HG03558 (cell line): ENCODE measurements around the gene IL13RA1.
"Not testable (repeated sequence)": the region's sequence is repeated elsewhere in the genome, so short reads cannot be mapped to it uniquely, and the experiment has no call there.

ENCODE experiments used
- ATAC-seq: cut with Tn5 transposase; IDR thresholded peaks from one replicate; pipeline ENCODE4 v1.9.1; 2021; ENCODE audit warnings: moderate number of reproducible peaks; ENCODE audit not compliant: unreplicated experiment; ENCODE audit errors: extremely low read depth

Gene IL13RA1

DNA sequence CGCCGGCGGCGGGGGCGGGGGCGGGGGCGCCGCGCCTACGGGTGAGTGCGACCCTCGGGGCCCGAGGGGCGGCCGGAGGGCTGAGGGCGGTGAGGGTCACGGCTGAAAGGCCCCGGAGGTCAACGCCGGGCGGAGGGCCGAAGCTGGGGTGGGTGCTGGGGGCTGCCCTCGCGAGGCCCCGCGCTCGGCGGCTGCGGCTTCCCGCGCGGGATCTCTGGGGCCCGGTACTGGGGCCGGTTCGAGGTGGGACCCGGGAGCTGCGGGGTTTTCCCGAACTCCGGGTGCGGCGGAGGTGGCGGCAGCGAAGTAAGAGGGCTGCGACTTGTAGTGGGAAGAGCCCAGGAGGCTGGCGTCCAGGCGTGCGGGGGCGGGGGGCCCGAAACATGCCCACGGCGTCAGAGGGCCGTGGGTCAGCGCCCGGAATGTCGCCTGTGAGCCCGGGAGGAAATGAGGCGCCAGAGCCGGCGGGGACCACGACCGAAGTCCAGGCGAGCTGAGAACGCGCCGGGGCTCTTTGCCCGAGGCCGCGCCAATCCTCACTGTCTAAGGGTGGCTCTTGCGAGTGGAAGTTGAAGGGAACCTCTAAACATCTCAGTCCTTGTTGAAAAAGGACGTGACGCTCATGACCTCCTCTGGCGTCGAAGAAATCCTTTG is 407 bp downstream of the IL13RA1 start:
- ATAC-seq: no peak

DNA sequence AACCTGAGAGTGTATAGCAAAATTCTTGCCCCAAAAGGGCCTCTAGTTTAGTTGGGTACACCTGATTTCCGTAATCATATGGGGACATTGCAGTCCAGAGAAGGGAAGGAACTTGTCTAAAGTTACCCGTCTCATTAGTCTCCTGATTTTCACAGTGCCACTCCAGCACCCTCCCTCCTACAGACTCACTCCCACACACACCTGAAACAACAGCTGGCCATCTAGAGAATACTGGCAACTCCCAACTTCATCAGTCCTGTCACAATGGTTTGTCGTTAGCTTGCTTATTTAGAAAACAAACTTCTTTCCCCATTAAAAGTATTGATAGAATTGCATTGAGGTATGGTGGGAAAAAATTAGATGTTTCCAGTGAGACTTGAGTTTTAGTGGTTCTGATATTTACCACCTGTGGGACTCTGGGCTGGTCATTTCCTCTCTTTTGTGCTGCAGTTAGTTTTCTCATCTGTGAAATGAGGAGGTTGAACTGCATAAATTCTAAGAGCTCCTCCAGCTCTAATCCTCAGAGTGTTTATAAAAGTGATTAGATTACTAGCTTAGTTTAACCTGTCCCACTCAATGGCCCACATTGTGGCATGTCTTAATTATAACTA is 1.7 kb downstream of the IL13RA1 start:
- ATAC-seq: no peak

DNA sequence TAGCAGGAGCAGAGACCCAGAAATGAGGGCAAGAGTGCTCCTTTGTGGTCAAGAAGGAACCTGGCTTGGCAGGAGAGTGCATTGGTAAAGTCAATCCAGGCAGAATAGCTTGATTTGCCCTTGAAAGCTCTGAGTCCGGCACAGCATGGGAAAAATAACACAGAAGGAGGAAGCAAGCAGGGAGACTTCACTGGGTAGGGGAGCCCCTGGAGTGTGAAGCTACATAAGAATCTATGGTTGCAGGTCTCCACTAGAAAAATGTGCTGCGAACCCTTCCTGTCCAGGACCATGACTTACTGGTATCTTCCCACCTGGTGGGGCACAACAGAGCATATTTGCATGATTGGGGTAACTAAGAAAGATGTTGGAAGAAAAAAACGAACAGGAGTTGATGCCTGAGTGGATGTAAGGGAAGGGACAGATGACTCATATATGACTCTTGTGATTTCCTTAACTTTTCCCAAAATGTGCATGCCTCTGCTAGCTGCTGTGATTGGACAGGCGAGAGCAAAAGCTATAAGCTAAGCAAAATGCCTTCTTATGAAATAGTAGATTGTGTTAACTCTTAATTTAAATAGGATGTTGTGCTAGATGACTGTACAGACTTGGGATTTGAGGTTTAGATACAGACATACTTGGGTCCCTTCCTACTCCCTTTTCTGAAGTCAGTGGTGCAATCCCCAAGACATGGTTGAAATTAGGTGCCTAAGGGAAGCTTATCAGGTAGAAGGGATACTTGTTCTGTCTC is 3.3 kb downstream of the IL13RA1 start:
- ATAC-seq: no peak

GRCh38 chrX:118732551-118732950 is 5.1 kb downstream of the IL13RA1 start:
- not testable (repeated sequence) for ATAC-seq

- no peak for ATAC-seq
Observed at GRCh38 chrX:118734909-118735308, 7.5 kb downstream of the IL13RA1 start.

- ATAC-seq: no peak
Observed at GRCh38 chrX:118736394-118737010, 9.1 kb downstream of the IL13RA1 start.

- ATAC-seq: no peak
Observed at GRCh38 chrX:118739577-118739976, 12.2 kb downstream of the IL13RA1 start.

GRCh38 chrX:118740276-118740889 is 13.0 kb downstream of the IL13RA1 start:
- no peak for ATAC-seq

DNA sequence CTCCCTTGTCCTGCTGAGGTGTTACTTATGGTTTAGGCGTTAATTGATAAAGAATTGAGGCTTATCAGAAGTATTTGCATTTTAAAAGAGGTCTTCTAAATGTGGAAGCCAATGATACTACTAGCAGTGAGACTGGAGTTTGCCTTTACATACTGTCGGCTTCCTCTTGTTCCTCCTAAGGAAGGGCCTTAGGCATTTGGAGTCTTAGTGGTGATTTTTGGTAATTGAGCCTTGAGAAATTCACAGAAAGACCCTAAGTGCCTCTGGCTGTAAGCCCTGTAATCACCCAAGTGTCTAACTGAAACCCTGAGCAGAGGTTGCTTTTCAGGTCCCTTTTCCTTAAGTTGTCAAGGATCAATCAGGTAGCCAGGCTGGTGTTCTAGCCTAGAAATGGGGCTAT is 14.8 kb downstream of the IL13RA1 start:
- ATAC-seq: no peak

- no peak for ATAC-seq
Observed at GRCh38 chrX:118745570-118745969, 18.2 kb downstream of the IL13RA1 start.

GRCh38 chrX:118751950-118752783 is 24.8 kb downstream of the IL13RA1 start:
- ATAC-seq: peak; percentile 71

DNA sequence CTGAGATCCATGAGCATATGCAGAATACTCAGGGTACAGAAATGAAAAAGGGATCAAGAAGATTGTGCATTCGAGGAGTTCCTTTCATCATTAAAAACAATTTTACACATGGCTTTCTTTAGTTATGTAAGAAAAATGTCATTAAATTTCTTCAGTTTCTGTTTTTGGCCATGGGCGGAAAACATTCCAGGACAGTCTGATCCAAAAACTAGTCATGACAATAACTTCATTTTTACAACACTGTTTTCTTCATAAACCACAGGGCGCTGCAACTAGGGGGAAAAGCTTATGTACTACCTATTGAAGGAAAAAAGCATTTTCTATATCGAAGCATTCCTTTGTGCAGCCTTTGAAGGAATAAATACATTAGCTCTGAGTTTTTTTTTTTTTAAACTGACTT is 28.2 kb downstream of the IL13RA1 start:
- ATAC-seq: no peak

DNA sequence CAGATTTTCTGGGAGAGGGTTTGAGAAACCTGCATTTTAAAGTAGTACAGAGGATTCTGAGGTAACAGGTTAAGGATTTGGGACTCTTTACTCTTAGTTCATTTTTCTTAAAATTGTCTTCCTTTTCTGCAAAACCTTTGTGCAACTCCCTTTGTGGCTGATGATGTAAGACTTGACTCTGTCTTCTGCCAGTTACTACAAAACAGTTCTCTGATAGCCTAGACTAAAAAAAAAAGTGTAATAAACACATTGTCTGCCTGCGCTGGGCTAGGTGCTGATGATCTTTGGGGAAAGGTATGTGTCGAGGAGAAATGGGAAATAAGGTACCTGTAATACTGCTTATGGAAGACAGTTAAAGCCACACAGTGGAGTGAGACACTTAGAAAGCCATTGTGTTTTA is 28.7 kb downstream of the IL13RA1 start:
- no peak for ATAC-seq

DNA sequence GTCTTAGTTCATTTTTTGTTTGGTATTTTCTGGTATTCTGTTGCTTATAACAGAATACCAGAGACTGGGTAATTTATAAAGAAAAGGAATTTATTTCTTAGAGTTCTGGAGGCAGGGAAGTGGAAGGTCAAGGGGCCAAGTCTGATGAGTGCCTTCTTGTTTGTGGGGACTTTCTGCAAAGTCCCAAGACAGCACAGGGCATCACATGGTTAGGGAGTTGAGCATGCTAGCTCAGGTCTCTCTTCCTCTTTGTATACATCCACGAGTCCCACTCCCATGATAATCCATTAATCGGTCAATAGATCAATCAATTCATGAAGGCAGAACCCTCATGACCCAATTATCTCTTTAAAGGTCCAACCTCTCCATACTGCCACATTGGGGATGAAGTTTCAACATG is 31.1 kb downstream of the IL13RA1 start:
- no peak for ATAC-seq

- no peak for ATAC-seq
Observed at GRCh38 chrX:118760025-118760424, 32.6 kb downstream of the IL13RA1 start.

GRCh38 chrX:118761939-118762707 is 34.7 kb downstream of the IL13RA1 start:
- ATAC-seq: no peak

DNA sequence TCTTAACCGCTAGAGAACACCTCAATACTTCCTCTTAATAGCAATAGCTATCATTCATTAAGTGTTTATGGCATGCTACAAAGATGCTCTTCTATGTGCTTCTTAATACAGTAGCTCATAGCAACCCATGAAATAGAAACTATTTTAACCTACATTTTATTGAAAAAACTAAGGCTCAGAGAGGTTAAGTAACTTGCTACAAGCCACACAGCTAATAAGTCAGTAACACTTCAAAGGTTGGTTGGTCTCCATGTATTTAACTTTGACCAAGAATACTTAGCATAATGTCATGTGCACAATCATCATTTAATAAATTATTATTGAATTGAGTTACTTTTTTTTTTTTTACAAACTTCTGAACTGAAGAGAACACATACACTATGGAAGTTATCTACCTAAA is 36.1 kb downstream of the IL13RA1 start:
- ATAC-seq: no peak

DNA sequence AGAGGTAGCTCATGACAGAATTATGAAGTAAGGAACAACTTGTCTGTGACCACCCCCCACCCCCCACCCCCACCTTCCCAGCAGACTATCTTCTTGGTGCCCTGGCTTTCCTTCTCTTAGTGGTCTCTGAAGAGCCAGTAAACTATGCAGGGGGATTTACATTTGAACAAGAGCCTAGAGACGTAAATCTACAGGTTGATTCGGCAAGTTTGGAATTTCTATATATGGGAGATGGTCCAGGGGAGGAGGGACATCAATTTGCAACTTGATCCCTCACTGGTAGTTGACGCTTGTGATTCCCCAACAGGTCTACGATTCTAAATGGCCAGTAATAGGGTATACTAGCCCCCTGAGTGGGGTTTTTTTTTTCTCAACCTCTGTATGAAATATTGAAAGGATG is 36.7 kb downstream of the IL13RA1 start:
- no peak for ATAC-seq

GRCh38 chrX:118770133-118770760 is 42.8 kb downstream of the IL13RA1 start:
- no peak for ATAC-seq
